Measurements from ENCODE around the gene OTOP2.

- TF ChIP-seq CTCF (IDR thresholded peaks at IDR 0.05; ENCODE audit: low read length), result no peak
- TF ChIP-seq EZH2 (IDR thresholded peaks at IDR 0.05; ENCODE audit: borderline replicate concordance, low read length), result no peak
These were observed 19.2 kb upstream of the OTOP2 start for GRCh38 chr17:74904687-74905409.
